ENCODE results near the gene ARID3A.
"Not testable (repeated sequence)": the region's sequence is repeated elsewhere in the genome, so short reads cannot be mapped to it uniquely, and the experiment has no call there.

Gene ARID3A

DNA sequence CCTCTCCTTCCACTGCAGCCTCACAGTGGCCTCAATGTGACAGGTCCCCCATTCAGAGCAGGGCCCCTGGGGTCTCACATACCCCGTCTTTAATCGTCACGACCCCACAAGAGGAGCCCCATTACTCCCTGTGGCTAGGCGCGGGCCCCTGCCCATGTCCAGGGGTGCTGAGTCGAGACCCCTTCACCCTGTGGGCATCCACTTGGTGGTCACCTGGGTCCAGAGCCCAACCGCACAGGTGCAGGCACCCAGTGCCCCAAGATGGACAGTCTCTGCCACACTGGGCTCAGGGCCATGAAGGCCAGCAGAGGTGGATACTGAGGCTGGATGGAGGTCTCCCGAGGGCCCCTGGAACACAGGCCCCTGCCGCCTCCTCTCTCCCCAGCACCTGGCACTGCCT is 92.1 kb downstream of the ARID3A start:
- no peak for DNase-seq (ENCODE audit: low read depth)

GRCh38 chr19:1018393-1018792 is 92.6 kb downstream of the ARID3A start:
- DNase-seq (ENCODE audit: low read depth) = no peak

DNA sequence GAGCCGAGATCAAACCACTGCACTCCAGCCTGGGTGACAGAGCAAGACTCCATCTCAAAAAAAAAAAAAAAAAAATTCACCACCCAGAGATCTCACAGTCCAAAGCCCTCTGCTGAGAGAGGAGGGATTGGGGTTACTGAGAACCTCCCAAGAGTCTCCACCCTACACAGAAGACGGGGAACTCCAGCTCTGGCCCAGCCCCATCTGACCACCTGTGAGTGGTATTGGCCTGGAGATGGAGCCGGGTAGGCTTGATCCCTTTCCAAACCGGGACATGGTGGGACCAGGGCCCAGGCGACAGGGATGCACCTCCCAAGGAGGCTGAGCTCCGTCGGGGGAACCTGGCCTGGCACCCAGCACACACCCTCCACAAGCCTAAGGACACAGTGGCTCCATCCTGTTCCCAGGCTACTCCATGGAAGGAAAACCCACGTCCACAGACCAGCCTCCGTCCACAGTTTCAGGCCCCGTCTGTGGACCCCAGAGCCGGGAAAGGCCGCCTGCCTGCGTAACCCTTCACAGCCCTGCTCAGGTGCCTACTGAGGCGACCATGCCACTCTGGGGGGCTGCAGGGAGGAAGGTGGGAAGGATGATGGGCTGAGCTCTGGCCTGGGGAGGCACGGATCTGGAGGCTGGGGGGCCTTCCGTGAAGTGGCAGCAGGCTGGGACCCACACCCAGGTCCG is 93.2 kb downstream of the ARID3A start:
- no peak for DNase-seq (ENCODE audit: low read depth)

DNA sequence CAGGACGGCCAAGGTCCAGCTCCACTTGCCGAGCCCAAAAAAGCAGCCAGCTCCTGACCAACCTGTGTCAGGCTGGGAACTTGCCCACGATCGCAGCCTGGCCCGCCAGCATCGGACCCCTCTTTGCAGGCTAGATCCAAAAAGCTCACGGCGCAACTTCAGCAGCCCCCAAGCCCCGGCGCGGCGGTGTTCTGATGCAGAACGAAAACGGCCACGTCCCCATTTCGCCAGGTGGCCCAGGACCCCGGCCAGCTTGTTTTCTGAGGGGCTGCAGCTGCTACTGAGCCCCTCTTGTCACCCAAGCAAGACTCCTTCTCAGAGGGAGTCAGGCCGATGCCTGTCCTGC is 93.8 kb downstream of the ARID3A start:
- no peak for DNase-seq (ENCODE audit: low read depth)

- DNase-seq (ENCODE audit: low read depth) = no peak
These were observed 94.4 kb downstream of the ARID3A start for GRCh38 chr19:1019980-1020867.

DNA sequence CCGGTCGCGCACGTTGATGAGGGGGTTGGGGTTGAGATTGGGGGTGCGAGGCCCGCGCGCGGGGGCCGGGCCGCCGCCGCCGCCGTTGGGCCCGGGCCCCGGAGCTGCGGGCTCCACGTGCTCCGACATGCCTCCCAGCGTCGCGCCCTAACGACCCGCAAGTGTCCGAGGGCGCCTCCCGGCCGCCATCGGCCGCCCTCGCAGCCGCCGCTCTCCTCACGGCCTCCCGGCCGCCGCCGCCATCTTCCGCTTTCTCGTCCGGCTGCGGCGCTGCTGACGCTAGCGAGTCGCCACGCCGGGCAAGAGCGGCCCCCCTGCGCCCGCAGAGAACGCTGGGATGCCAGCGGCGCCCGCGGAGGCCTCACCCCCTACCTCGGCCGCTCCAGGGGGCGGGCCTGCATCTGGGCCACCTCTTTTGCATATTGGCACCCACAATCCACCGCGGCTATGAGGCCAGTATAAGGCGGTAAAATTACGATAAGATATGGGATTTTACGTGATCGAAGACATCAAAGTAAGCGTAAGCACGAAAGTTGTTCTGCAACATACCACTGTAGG is 95.1 kb downstream of the ARID3A start, which contains the start of gene TMEM259:
TSS of gene TMEM259 (minus strand) at position 256 of the 558 bp plus-strand sequence. CDS start at position 129, 127 bp downstream.
- DNase-seq (ENCODE audit: low read depth) = peak; percentile 98

GRCh38 chr19:1023883-1024188 is 98.0 kb downstream of the ARID3A start:
- DNase-seq (ENCODE audit: low read depth) = not testable (repeated sequence)

GRCh38 chr19:1025080-1025479 is 99.2 kb downstream of the ARID3A start:
- not testable (repeated sequence) for DNase-seq (ENCODE audit: low read depth)
